Natural killer cell (primary cell): Measurements from ENCODE around the gene LIMK2. TPM values are rescaled to one million over a fixed set of nuclear protein-coding genes. Genes with fewer than 3 reads are reported as not detected.
A peak's percentile ranks its signal among the peaks of the same experiment; 100 is the strongest.
"Not testable (repeated sequence)": the region's sequence is repeated elsewhere in the genome, so short reads cannot be mapped to it uniquely, and the experiment has no call there.

Experiments
- ATAC-seq, 3 donors: fragments of 150-1000 bp in 2 of 3; fragments of 200-7000 bp in 1 of 3; cut with Tn5 transposase; 1 replicate in 1 of 3; 2 replicates in 2 of 3; pipeline ENCODE4 v1.10.0; 2021; ENCODE audit warnings: mild to moderate bottlenecking in 2 of 3, moderate library complexity in 2 of 3
- DNase-seq, 2 donors: peaks; one replicate each; pipeline versions ENCODE4 v3.0.0 to v3.0.0-alpha.2; 2013 to 2021; ENCODE audit warnings: mixed read lengths in 1 of 2
- H3K27ac ChIP-seq: one replicate; pipeline ENCODE4 v1.5.1; 2013; ENCODE audit warnings: mild to moderate bottlenecking, low read length
- H3K27me3 ChIP-seq: one replicate; pipeline ENCODE4 v1.6.1; 2013; ENCODE audit warnings: low read length; ENCODE audit not compliant: control insufficient read depth, insufficient read depth
- H3K36me3 ChIP-seq: one replicate; pipeline ENCODE4 v1.6.1; 2013; ENCODE audit warnings: low read length; ENCODE audit not compliant: control insufficient read depth, insufficient read depth
- H3K4me1 ChIP-seq: one replicate; pipeline ENCODE4 v1.6.1; 2013; ENCODE audit warnings: low read length; ENCODE audit not compliant: control insufficient read depth, insufficient read depth
- H3K4me3 ChIP-seq: one replicate; pipeline ENCODE4 v1.5.1; 2013; ENCODE audit warnings: low read length
- H3K9me3 ChIP-seq: one replicate; pipeline ENCODE4 v1.6.1; 2013; ENCODE audit warnings: low read length; ENCODE audit not compliant: control insufficient read depth, insufficient read depth
- H3K27ac Mint-ChIP-seq, 2 donors: one replicate each; pipeline ENCODE4 v1.8.0; 2022; ENCODE audit warnings: mild to moderate bottlenecking in 2 of 2, mixed read lengths in 2 of 2, moderate library complexity in 1 of 2
- H3K27me3 Mint-ChIP-seq, 2 donors: one replicate each; pipeline ENCODE4 v1.8.0; 2022; ENCODE audit warnings: low read depth in 2 of 2, mixed read lengths in 2 of 2
- H3K36me3 Mint-ChIP-seq: one replicate; pipeline ENCODE4 v1.8.0; 2022; ENCODE audit warnings: mixed read lengths
- H3K4me1 Mint-ChIP-seq, 2 donors: one replicate each; pipeline ENCODE4 v1.8.0; 2022; ENCODE audit warnings: mixed read lengths in 2 of 2
- H3K4me3 Mint-ChIP-seq: one replicate; pipeline ENCODE4 v1.8.0; 2022; ENCODE audit warnings: mild to moderate bottlenecking, moderate library complexity, mixed read lengths
- H3K9me3 Mint-ChIP-seq, 2 donors: one replicate each; pipeline ENCODE4 v1.8.0; 2022; ENCODE audit warnings: mixed read lengths in 2 of 2
- WGBS: methylation state at CpG from one replicate; pipeline ENCODE4 v1.1.7; 2013; ENCODE audit warnings: missing lambda C conversion rate; ENCODE audit not compliant: insufficient coverage; 5-methylcytosine and 5-hydroxymethylcytosine counted together
- intact Hi-C: fragments of 100-400 bp; cut with micrococcal nuclease; formaldehyde crosslinking; loops from one replicate; pipeline ENCODE4 v1.14.2; 2022
- total RNA-seq, 4 donors: library from RNA; stranded (reverse); fragments of 120-200 nt in 1 of 4; gene quantifications; one replicate each; pipeline versions ENCODE4 v1.2.3 to v1.2.4, GENCODE V29; 2013 to 2022
- TF ChIP-seq, protein P1 (sequence below): fragments of 200-600 bp; IDR thresholded peaks from one replicate; pipeline ENCODE4 v1.8.0; 2022; ENCODE audit warnings: antibody characterized with exemption

LIMK2 gene
- total RNA-seq, 3 donors from 2014 or later (not counting 1 experiment from before 2014, with no cell fraction given) = 17.2 to 28.6 (median 19.1) TPM

DNA sequence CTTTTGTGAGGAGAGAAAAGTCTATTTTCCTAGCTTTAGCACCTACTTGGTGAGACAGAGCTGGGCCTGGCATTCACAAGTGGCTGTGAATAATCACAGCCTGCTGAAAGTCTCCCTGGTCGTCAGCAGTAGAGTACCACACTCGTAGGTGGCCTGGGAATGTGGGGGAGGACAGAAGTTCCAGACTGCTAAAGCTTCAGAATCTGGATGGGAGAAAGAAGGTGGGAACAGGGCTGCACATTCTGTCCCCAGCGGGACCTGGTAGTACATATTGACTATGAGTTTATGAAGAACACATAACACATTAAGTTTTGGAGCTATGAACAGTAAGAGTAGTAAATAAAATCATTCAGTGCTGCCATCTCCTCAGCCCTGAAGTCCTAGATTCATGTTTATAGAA lies 19.0 kb upstream of the LIMK2 start:
- Histone ChIP-seq H3K27ac (no peak overlapping the region), H3K27me3 (no peaks in the 10 kb centered on the region), H3K9me3 (no peaks in the 10 kb centered on the region), H3K4me1 (no peaks in the 10 kb centered on the region), H3K4me3 (no peak overlapping the region), H3K36me3 (peaks cover 38% of the 10 kb centered on the region)
- H3K9me3 Mint-ChIP-seq = no peaks in the 10 kb centered on the region
- H3K4me3 Mint-ChIP-seq = no peak overlapping the region
- no peaks in the 10 kb centered on the region for H3K27me3 Mint-ChIP-seq
- no peak for ATAC-seq
- peaks cover 0 to 5% of the 10 kb centered on the region in 2 donors for H3K4me1 Mint-ChIP-seq
- intact Hi-C loops = no loop called here
- DNase-seq = no peak
- H3K27ac Mint-ChIP-seq = no peak overlapping the region
- H3K36me3 Mint-ChIP-seq = peaks cover 8% of the 10 kb centered on the region
- WGBS = 91% methylated on average over 3 of the region's 3 CpGs
- TF ChIP-seq, protein P1, sequence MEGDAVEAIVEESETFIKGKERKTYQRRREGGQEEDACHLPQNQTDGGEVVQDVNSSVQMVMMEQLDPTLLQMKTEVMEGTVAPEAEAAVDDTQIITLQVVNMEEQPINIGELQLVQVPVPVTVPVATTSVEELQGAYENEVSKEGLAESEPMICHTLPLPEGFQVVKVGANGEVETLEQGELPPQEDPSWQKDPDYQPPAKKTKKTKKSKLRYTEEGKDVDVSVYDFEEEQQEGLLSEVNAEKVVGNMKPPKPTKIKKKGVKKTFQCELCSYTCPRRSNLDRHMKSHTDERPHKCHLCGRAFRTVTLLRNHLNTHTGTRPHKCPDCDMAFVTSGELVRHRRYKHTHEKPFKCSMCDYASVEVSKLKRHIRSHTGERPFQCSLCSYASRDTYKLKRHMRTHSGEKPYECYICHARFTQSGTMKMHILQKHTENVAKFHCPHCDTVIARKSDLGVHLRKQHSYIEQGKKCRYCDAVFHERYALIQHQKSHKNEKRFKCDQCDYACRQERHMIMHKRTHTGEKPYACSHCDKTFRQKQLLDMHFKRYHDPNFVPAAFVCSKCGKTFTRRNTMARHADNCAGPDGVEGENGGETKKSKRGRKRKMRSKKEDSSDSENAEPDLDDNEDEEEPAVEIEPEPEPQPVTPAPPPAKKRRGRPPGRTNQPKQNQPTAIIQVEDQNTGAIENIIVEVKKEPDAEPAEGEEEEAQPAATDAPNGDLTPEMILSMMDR = no peak

DNA sequence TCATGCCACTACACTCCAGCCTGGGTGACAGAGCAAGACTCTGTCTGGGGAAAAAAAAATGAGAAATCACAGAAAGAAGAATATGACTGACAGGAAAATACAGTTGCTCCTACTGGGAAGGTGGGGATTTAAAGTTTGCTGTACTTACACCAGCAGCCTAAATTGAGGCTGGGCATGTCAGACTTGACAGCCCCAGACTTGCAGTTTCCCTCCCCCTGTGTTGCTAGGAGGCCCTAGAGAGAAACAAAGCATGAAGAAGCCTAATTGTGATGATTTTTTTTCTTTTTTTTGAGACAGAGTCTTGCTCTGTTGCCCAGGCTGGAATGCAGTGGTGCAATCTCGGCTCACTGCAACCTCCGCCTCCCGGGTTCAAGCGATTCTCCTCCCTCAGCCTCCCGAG lies 17.4 kb upstream of the LIMK2 start:
- intact Hi-C loops, H3K9me3 ChIP-seq, H3K27me3 Mint-ChIP-seq, DNase-seq, H3K4me3 Mint-ChIP-seq, ATAC-seq, H3K36me3 Mint-ChIP-seq, H3K27ac Mint-ChIP-seq, H3K4me1 Mint-ChIP-seq, H3K4me1 ChIP-seq, H3K9me3 Mint-ChIP-seq, H3K27ac ChIP-seq, H3K27me3 ChIP-seq, H3K4me3 ChIP-seq: not testable (repeated sequence)
- WGBS = 100% methylated on average over 5 of the region's 5 CpGs
- H3K36me3 ChIP-seq = peaks cover 44% of the 10 kb centered on the region

DNA sequence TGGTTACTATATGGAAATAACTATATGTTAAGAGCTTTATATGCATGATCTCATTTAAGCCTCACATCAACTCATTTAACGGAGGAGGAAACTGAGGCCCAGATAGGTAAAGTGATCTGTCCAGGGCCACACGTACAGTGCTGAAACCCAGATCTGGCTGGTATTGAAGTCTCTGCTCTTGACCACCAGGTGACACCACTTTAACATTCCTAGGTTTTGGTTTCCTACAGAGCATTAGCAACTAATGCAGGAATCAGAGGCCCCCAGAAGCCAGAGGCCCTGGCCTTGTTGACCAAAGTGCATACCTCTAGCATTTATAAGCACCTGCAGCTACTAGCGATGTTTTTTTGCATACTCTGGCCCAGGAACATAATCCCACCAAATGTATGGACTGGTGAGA lies 12.9 kb upstream of the LIMK2 start:
- no peak overlapping the region for H3K4me3 ChIP-seq
- H3K27me3 ChIP-seq = no peaks in the 10 kb centered on the region
- Mint-ChIP-seq H3K36me3 (peaks cover 8% of the 10 kb centered on the region), H3K4me1 (no peaks in the 10 kb centered on the region), H3K4me3 (no peak overlapping the region), H3K27ac (no peak overlapping the region), H3K9me3 (no peaks in the 10 kb centered on the region), H3K27me3 (no peaks in the 10 kb centered on the region)
- H3K36me3 ChIP-seq = peaks cover 35% of the 10 kb centered on the region
- no peak overlapping the region for H3K27ac ChIP-seq
- ATAC-seq (no peak), DNase-seq (peak in 1 of 2 donors; percentile 29)
- no peaks in the 10 kb centered on the region for H3K9me3 ChIP-seq
- H3K4me1 ChIP-seq = no peaks in the 10 kb centered on the region
- 98% methylated on average over 3 of the region's 3 CpGs for WGBS
- TF ChIP-seq, protein P1 = no peak
- intact Hi-C loops = no loop called here

GRCh38 chr22:31204352-31204984 lies 7.6 kb upstream of the LIMK2 start:
- WGBS = 98% methylated on average over 6 of the region's 8 CpGs
- H3K9me3 Mint-ChIP-seq, H3K4me3 Mint-ChIP-seq, H3K36me3 Mint-ChIP-seq, ATAC-seq, H3K4me3 ChIP-seq, H3K27ac Mint-ChIP-seq, H3K9me3 ChIP-seq, DNase-seq, H3K4me1 Mint-ChIP-seq, H3K27ac ChIP-seq, H3K27me3 ChIP-seq, intact Hi-C loops, H3K27me3 Mint-ChIP-seq, H3K4me1 ChIP-seq: not testable (repeated sequence)
- H3K36me3 ChIP-seq = peaks cover 12% of the 10 kb centered on the region

DNA sequence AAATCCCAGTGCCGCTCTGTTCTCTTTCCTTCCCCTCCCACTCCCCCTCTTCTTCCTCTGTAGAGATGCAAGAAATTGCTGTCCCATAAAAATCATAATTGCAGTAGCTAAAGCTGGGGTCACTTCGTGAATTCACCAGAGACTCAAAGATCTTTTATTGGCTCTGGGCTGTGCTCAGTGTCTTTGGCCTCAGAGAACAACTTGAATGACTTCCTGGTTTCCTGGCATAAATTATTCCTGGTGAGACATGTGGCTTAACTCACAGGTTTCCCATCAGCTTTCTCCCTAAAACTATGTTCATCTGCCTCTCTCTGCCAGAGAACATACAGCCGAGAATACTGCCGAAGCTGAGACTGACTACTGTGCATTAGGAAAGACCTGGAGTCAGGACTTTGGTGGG lies 7.0 kb upstream of the LIMK2 start:
- H3K4me1 ChIP-seq, H3K27me3 Mint-ChIP-seq, H3K4me3 Mint-ChIP-seq, intact Hi-C loops, H3K27me3 ChIP-seq, H3K27ac Mint-ChIP-seq, H3K4me1 Mint-ChIP-seq, H3K36me3 Mint-ChIP-seq, H3K27ac ChIP-seq, H3K4me3 ChIP-seq, H3K9me3 ChIP-seq, H3K9me3 Mint-ChIP-seq, DNase-seq, ATAC-seq: not testable (repeated sequence)
- 95% methylated on average over 3 of the region's 4 CpGs for WGBS
- peaks cover 10% of the 10 kb centered on the region for H3K36me3 ChIP-seq

GRCh38 chr22:31206460-31206859 lies 5.6 kb upstream of the LIMK2 start:
- peak overlapping the region in 1 of 2 donors; percentile 54 for H3K27ac Mint-ChIP-seq

More at GRCh38 chr22:31206460-31206859, 5.6 kb upstream of the LIMK2 start:
- Histone ChIP-seq H3K4me1 (peaks cover 15% of the 10 kb centered on the region), H3K36me3 (peaks cover 10% of the 10 kb centered on the region)
- H3K27me3 ChIP-seq, H3K9me3 Mint-ChIP-seq, ATAC-seq, H3K9me3 ChIP-seq, DNase-seq, H3K4me3 ChIP-seq, H3K27ac ChIP-seq, H3K36me3 Mint-ChIP-seq, intact Hi-C loops, H3K4me3 Mint-ChIP-seq, H3K27me3 Mint-ChIP-seq: not testable (repeated sequence)
- 89% methylated on average over 1 of the region's 3 CpGs for WGBS
- H3K4me1 Mint-ChIP-seq = peaks cover 20 to 21% of the 10 kb centered on the region in 2 donors
